HepG2 (cell line): Measurements from ENCODE around the gene MYO7A. TPM values are rescaled to one million over a fixed set of nuclear protein-coding genes. Genes with fewer than 3 reads are reported as not detected.

Experiments
- ATF2 ChIP-seq: sonication (generic); formaldehyde crosslinking; IDR thresholded peaks from 2 replicates; pipeline ENCODE4 v1.4.0; 2020; ENCODE audit warnings: missing genetic modification reagents
- HDAC2 ChIP-seq: sonication (generic); formaldehyde crosslinking; IDR thresholded peaks from 2 replicates; pipeline ENCODE4 v1.4.0; 2020; ENCODE audit warnings: missing genetic modification reagents
- HNF1B ChIP-seq: sonication (generic); formaldehyde crosslinking; IDR thresholded peaks from 2 replicates; pipeline ENCODE4 v1.5.1; 2020; ENCODE audit warnings: mild to moderate bottlenecking, moderate library complexity, missing genetic modification reagents
- NFAT5 ChIP-seq: sonication (generic); formaldehyde crosslinking; IDR thresholded peaks from 2 replicates; pipeline ENCODE4 v1.4.0; 2020; ENCODE audit warnings: missing genetic modification reagents
- ZBTB49 ChIP-seq: sonication (generic); formaldehyde crosslinking; IDR thresholded peaks from 2 replicates; pipeline ENCODE4 v1.4.0; 2020; ENCODE audit warnings: missing genetic modification reagents, borderline replicate concordance
- ZNF142 ChIP-seq: sonication (generic); formaldehyde crosslinking; IDR thresholded peaks from 2 replicates; pipeline ENCODE4 v1.4.0; 2020; ENCODE audit warnings: missing genetic modification reagents
- ZNF275 ChIP-seq: sonication (generic); formaldehyde crosslinking; IDR thresholded peaks from 2 replicates; pipeline ENCODE4 v1.8.0; 2022; ENCODE audit warnings: missing genetic modification reagents, mild to moderate bottlenecking, inconsistent platforms, borderline replicate concordance
- ZNF788 ChIP-seq: sonication (generic); formaldehyde crosslinking; IDR thresholded peaks from 2 replicates; pipeline ENCODE4 v1.5.0; 2020; ENCODE audit warnings: mild to moderate bottlenecking, missing genetic modification reagents, borderline replicate concordance
- polyA plus RNA-seq, 8 experiments: library from polyadenylated mRNA; depleted of rRNA in 3 of 8; stranded (reverse) in 7 of 8; unstranded in 1 of 8; fragments of >200 nt; fragmentation: Illumina TruSeq in 4 of 8; extraction: Trizol in 4 of 8; gene quantifications; 2 replicates each; pipeline versions ENCODE4 v1.2.1 to v1.2.3, GENCODE V29; 2011 to 2016; ENCODE audit warnings: low read depth in 4 of 8, missing spikeins in 1 of 8, mixed read lengths in 1 of 8; ENCODE audit not compliant: insufficient read depth in 1 of 8
- total RNA-seq, 5 experiments: library from RNA; depleted of rRNA; stranded (reverse); fragments of >200 nt; fragmentation: Illumina TruSeq; extraction: Trizol; gene quantifications; 2 replicates each; pipeline ENCODE4 v1.2.3, GENCODE V29; 2016; ENCODE audit warnings: low read depth in 1 of 5

Gene MYO7A
- total and polyA plus RNA-seq, 2 of the 13 experiments (the other 11 are each of a cell fraction or from before 2014, with no cell fraction given), result 7.5 to 10.0 TPM

- TF ChIP-seq ZNF275 (CRISPR knock-in tag) (0 out of 2 replicates have a peak, but pooled peaks have one; percentile 65), NFAT5 (CRISPR knock-in tag) (0 out of 2 replicates have a peak, but pooled peaks have one; percentile 53), HNF1B (CRISPR knock-in tag) (peak; percentile 41; the same call in 1 of the 2 replicates), HDAC2 (CRISPR knock-in tag) (peak; percentile 44; the same call in 1 of the 2 replicates), ATF2 (peak; percentile 94), ZNF142 (0 out of 2 replicates have a peak, but pooled peaks have one; percentile 24), ZBTB49 (CRISPR knock-in tag) (no peak), ZNF788 (CRISPR knock-in tag) (peak; percentile 81)
Observed at GRCh38 chr11:77127920-77128691, at the start of gene MYO7A (continued).
